Transverse colon (tissue), 4 donors: ENCODE measurements around the gene ZNF362. TPM values are rescaled to one million over a fixed set of nuclear protein-coding genes. Genes with fewer than 3 reads are reported as not detected.
A peak's percentile ranks its signal among the peaks of the same experiment; 100 is the strongest.

Experiments
- DNase-seq: peaks from one replicate; pipeline ENCODE4 v3.0.0-alpha.2; 2019
- H3K27ac ChIP-seq, 4 donors: fragments of 200-600 bp; sonication (generic); 2 replicates each; pipeline ENCODE4 v1.5.1; 2016 to 2018; ENCODE audit warnings: inconsistent platforms in 4 of 4
- H3K27me3 ChIP-seq: fragments of 200-600 bp; sonication (generic); 2 replicates; pipeline ENCODE4 v1.5.1; 2017; ENCODE audit warnings: inconsistent platforms
- H3K36me3 ChIP-seq, 4 donors: fragments of 200-600 bp; sonication (generic); 2 replicates each; pipeline ENCODE4 v1.5.1; 2017 to 2019; ENCODE audit warnings: inconsistent platforms in 4 of 4
- H3K4me1 ChIP-seq, 4 donors: fragments of 200-600 bp; sonication (generic); 2 replicates each; pipeline ENCODE4 v1.5.1; 2017 to 2020; ENCODE audit warnings: inconsistent platforms in 4 of 4
- H3K4me3 ChIP-seq, 4 donors: fragments of 200-600 bp; sonication (generic); 1 replicate in 1 of 4; 2 replicates in 3 of 4; pipeline versions ENCODE4 v1.5.1 to v1.6.1; 2017 to 2019; ENCODE audit warnings: inconsistent platforms in 4 of 4
- H3K9me3 ChIP-seq, 2 donors: fragments of 200-600 bp; sonication (generic); 2 replicates each; pipeline ENCODE4 v1.5.1; 2017 to 2019; ENCODE audit warnings: inconsistent platforms in 2 of 2
- EP300 ChIP-seq: sonication (generic); formaldehyde crosslinking; IDR thresholded peaks from one replicate; pipeline ENCODE4 v1.6.1; 2017; ENCODE audit warnings: antibody characterized with exemption, low read depth
- POLR2A ChIP-seq: fragments of 450-650 bp; IDR thresholded peaks from one replicate; pipeline ENCODE4 v1.6.1; 2016; ENCODE audit warnings: antibody characterized with exemption, mild to moderate bottlenecking, moderate library complexity
- POLR2AphosphoS5 ChIP-seq, 3 donors: sonication (generic); formaldehyde crosslinking; IDR thresholded peaks; one replicate each; pipeline ENCODE4 v1.6.1; 2016; ENCODE audit warnings: antibody characterized with exemption in 3 of 3
- WGBS, 2 donors: methylation state at CpG; one replicate each; pipeline ENCODE4 v1.1.5; 2018; ENCODE audit warnings: low coverage in 1 of 2; 5-methylcytosine and 5-hydroxymethylcytosine counted together
- in situ Hi-C, 4 donors: fragments of 200-750 bp; cut with MboI; loops; one replicate each; pipeline versions ENCODE4 v1.15.0 to v1.15.1; 2017; ENCODE audit warnings: low sequenced_read_pairs in 3 of 4, low pct_ligation_motif_present in 1 of 4, low pct_unique_long_range_greater_than_20kb in 1 of 4
- intact Hi-C: fragments of 100-400 bp; cut with DNase I; formaldehyde crosslinking; loops from one replicate; pipeline ENCODE4 v1.15.1; 2023; ENCODE audit warnings: low total_unique reads
- total RNA-seq, 4 donors: library from RNA; depleted of rRNA; stranded (reverse); fragments of >200 nt; gene quantifications; one replicate each; pipeline ENCODE4 v1.1.0, GENCODE V29; 2016
- TF ChIP-seq, protein P1 (sequence below), 5 experiments: fragments of 200-600 bp in 3 of 5; fragments of 450-650 bp in 2 of 5; sonication (generic) in 3 of 5; IDR thresholded peaks; 1 replicate in 2 of 5; 2 replicates in 3 of 5; pipeline ENCODE4 v1.5.1; 2016 to 2017; ENCODE audit warnings: antibody characterized with exemption in 5 of 5, inconsistent platforms in 3 of 5, mild to moderate bottlenecking in 2 of 5, moderate library complexity in 1 of 5

Gene ZNF362
- total RNA-seq, 4 donors from 2014 or later = 7.9 to 121 (median 12.1) TPM

DNA sequence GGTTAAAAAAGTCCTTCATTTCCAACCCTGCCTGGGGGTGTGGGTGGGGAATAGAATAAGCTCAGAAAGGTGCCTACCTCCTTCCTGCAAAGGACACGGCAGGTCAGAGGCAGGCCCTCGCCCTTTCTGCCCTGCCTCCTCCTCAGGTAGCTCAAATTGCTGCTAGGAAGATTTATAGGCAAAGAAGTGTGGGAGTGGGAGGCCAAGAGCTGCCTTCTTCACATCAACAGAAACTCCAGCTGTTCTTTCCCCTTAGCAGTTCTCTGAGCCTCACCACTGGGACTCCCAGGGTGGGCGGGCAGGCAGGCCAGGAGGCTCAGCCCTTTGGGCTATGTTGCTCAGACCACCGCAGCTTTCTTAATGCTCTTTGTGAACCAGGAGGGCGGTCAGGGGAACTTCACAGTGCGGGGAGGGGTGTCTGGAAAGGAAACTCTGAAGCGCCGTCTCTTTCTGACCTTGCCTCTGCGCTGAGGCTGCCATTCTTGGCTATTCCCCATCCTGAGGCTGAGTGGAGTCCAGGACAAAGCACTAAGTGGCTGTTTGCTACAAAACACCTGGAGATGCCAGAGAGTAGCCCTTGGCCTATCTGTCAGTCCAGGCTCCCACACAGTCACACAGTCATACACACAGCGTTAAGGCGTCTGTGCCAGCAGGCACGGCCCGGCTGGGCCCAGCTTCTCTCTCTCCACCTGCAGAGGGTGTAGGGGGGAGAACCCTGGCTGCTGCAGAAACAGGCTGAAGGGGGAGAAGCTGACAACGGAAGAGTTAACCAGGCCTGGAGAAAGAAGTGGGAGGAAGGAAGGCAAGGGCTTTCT, 67.6 kb downstream of the ZNF362 start:
- Histone ChIP-seq H3K27me3 (no peaks in the 10 kb centered on the region), H3K36me3 (peaks cover 0 to 61% (median 30%) of the 10 kb centered on the region in 4 donors), H3K9me3 (no peaks in the 10 kb centered on the region), H3K27ac (peak overlapping the region in 1 of 4 donors; percentile 3), H3K4me1 (peaks cover 3 to 18% (median 13%) of the 10 kb centered on the region in 4 donors), H3K4me3 (no peak overlapping the region)
- TF ChIP-seq EP300 (no peak), POLR2AphosphoS5 (IDR thresholded peaks at IDR 0.05) (no peak), POLR2A (no peak)
- TF ChIP-seq, protein P1, sequence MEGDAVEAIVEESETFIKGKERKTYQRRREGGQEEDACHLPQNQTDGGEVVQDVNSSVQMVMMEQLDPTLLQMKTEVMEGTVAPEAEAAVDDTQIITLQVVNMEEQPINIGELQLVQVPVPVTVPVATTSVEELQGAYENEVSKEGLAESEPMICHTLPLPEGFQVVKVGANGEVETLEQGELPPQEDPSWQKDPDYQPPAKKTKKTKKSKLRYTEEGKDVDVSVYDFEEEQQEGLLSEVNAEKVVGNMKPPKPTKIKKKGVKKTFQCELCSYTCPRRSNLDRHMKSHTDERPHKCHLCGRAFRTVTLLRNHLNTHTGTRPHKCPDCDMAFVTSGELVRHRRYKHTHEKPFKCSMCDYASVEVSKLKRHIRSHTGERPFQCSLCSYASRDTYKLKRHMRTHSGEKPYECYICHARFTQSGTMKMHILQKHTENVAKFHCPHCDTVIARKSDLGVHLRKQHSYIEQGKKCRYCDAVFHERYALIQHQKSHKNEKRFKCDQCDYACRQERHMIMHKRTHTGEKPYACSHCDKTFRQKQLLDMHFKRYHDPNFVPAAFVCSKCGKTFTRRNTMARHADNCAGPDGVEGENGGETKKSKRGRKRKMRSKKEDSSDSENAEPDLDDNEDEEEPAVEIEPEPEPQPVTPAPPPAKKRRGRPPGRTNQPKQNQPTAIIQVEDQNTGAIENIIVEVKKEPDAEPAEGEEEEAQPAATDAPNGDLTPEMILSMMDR (IDR thresholded peaks at IDR 0.05) = no peak
- in situ Hi-C loops (no loop called here), intact Hi-C loops (no loop called here)
- no peak for DNase-seq
- WGBS, 2 donors = 83 to 90% methylated on average over 2 to 14 of the region's 14 CpGs

DNA sequence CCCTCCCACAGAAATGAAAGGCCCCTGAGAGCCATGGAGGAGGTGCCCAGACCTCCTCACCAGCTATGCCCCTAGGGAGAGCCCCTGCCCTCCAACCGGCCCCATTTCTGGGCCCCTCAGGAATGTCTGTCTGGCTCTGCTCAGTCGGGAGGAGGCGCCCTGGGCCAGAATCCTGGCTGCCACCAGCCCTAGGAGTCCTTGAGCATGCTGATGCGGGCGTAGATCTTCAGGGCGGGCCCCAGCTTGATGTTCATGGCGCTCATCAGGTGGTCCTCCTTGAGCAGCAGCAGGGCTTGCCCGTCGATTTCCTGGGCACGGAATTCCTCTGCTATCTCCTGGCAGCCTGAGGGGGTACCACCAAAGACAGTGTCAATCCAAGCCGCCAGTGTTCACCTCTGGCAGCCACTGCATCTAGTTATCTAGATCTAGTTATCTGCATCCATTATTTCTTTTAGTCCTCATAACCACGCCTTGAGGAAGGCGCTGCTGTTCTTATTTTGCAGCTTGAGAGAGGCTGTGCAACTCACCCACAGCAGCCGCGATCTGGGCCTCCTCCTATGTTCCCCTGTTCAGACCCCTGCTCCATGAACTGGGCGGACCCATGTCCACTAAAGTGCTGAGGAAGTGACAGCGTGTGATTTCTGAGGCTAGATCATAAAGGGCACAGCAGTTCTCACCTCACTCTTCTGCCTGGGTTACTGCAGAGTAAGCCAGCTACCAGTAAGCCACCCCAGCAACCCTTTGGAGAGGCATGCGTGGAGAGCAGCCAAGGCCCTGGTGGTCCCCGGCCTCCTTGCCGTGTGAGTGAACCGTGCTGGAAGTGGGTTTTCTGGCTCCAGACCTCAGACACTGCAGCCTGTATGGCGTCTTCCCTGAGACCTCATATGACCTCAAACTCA, 68.6 kb downstream of the ZNF362 start:
- Histone ChIP-seq H3K27me3 (no peaks in the 10 kb centered on the region), H3K36me3 (peaks cover 0 to 71% (median 35%) of the 10 kb centered on the region in 4 donors), H3K4me1 (peaks cover 3 to 18% (median 14%) of the 10 kb centered on the region in 4 donors), H3K9me3 (no peaks in the 10 kb centered on the region), H3K4me3 (no peak overlapping the region), H3K27ac (peak overlapping the region in 1 of 4 donors; percentile 3)
- no peak for DNase-seq
- 85% methylated on average over 22 of the region's 22 CpGs; no CpG with 5 or more reads in 1 of the 2 donors for WGBS, 2 donors
- in situ Hi-C loops = no loop called here
- no peak for TF ChIP-seq POLR2AphosphoS5 (IDR thresholded peaks at IDR 0.05)
- no peak for TF ChIP-seq POLR2A
- TF ChIP-seq EP300 = no peak
- TF ChIP-seq, protein P1 (IDR thresholded peaks at IDR 0.05) = no peak
- intact Hi-C loops = no loop called here

DNA sequence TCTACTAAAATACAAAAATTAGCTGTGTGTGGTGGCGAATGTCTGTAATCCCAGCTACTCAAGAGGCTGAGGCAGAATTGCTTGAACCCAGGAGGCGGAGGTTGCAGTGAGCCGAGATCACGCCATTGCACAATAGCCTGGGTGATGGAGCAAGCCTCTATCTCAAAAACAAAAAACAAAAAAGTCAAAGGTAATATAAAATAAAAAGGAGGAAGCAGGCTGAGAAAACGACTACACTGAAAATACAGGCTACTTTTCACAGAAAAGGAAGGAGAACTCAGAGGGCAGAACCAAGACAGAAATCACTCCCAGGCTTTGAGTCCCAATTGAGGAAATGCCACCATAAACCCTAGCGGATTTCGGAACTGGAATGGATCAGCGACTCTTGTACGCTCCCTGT, 70.5 kb downstream of the ZNF362 start:
- no peaks in the 10 kb centered on the region for H3K27me3 ChIP-seq
- intact Hi-C loops = no loop called here
- no peak for DNase-seq
- in situ Hi-C loops = no loop called here
- no peaks in the 10 kb centered on the region for H3K9me3 ChIP-seq
- no peak overlapping the region for H3K4me3 ChIP-seq
- WGBS, 2 donors = 74 to 86% methylated on average over 8 to 9 of the region's 9 CpGs
- peaks cover 0 to 84% (median 46%) of the 10 kb centered on the region in 4 donors for H3K36me3 ChIP-seq
- peak overlapping the region in 3 of 4 donors; percentile 32 to 52 (median 37) for H3K27ac ChIP-seq
- no peak for TF ChIP-seq POLR2A
- no peak for TF ChIP-seq EP300
- no peak for TF ChIP-seq POLR2AphosphoS5 (IDR thresholded peaks at IDR 0.05)
- TF ChIP-seq, protein P1 (IDR thresholded peaks at IDR 0.05) = no peak
- peaks cover 3 to 18% (median 14%) of the 10 kb centered on the region in 4 donors for H3K4me1 ChIP-seq
